Stimulated activated naive CD4-positive, alpha-beta T cell (primary cell): Measurements from ENCODE around the gene RNF207.
A peak's percentile ranks its signal among the peaks of the same experiment; 100 is the strongest.

ENCODE experiments used
- DNase-seq, 6 experiments: peaks; one replicate each; lab custom pipeline; 2025; lab: John Stamatoyannopoulos, UW

RNF207 gene

DNA sequence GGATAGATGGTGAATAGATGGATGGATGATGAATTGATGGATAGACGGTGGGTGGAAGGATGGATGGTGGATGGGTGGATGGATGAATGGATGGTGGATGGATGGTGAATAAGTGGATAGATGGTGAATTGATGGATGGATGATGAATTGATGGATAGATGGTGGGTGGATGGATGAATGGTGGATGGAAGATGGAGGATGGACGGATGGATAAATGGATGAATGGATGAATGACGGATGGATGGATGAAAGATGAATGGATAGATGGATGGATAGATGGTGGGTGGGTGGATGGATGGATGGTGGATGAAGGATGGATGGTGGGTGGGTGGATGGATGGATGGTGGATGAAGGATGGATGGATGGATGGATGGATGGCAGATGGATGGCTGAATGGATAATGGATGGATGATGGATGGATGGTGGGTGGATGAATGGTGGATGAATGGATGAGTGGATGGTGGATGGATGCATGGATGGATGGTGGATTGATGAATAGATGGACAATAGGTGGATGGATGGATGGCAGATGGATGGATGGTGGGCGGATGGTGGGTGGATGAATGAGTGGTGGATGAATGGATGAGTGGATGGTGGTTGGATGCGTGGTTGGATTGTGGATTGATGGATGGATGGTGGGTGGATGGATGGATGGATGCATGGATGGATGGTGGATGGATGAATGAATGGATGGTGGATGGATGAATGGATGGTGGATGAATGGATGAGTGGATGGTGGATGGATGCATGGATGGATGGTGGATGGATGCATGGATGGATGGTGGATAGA lies 31.1 kb upstream of the RNF207 start:
- DNase-seq, result no peak

DNA sequence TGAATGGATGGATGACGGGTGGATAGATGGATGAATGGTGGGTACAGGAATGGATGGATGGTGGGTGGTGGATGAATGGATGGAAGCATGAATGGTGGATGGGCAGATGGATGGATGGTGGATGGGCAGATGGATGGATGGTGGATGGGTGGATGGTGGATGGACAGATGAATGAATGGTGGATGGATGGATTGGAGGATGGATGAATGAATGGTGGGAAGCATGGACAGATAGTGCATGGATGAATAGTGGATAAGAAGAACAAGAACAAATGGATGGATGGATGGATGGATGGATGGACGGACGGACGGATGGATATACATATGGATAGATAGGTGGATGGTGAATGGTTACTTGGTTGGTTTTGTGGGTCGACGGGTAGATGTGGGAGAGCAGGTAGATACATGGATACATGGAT lies 30.5 kb upstream of the RNF207 start:
- no peak for DNase-seq

DNA sequence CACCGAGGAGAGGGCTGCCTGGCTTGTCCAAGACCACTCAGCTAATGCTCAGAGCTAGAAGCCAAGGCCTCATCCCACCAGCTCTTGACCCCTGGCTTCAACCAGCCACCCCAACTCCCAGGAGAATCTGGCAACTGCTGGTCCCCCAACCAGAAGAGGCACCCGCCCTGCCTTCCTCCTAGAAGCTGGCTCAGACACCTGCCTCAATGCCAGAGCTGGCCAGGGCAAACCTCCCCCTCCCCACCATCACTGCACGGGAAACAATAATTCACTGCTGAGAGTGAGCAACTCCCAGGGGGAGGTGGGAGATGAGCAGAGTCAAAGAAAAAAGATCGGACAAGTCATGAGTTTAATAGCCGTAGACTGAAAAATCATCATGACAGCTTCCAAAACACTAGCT lies 29.1 kb upstream of the RNF207 start:
- no peak for DNase-seq

- DNase-seq, result no peak
Observed at GRCh38 chr1:6177681-6178380, 28.1 kb upstream of the RNF207 start.

DNA sequence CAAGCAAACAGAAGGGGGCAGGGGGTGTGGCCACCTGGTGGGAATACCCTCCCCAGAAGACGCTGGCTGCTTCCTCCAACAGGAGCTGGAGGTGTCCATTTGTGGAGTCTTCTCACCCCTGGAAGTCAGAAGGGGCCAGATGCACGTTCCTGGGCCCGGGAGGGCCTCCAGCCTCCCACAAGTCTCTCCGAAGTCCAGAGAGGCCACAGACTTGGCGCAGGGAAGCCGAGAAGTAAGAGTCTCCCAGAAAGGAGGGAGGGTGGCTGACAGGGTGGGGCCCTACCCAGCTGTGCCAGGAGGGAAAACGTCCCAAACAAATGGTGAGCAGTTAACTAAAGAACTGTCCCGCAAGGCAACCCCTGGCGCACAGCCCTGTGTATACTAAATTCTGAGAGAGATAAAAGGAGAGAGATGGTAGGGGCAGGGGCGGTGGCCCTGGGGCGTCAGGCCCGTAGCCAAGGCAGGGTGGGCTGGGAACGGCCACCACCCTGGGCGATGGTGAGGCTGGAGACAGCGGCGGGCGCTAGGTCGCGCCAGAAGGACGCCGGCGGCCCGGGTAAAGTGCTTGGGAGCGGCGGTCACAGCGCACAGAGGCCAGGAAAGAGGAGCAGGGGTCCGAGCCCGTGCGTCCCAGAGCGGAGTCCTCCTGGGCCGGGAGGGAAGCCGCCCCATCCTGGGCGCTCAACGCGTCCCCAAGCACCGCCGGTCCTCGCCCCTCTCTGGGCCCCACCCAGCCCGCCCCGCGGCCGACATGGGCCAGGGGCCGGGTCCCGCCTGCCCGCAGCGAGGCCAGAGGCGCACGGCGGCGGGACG lies 27.0 kb upstream of the RNF207 start:
- no peak for DNase-seq

DNA sequence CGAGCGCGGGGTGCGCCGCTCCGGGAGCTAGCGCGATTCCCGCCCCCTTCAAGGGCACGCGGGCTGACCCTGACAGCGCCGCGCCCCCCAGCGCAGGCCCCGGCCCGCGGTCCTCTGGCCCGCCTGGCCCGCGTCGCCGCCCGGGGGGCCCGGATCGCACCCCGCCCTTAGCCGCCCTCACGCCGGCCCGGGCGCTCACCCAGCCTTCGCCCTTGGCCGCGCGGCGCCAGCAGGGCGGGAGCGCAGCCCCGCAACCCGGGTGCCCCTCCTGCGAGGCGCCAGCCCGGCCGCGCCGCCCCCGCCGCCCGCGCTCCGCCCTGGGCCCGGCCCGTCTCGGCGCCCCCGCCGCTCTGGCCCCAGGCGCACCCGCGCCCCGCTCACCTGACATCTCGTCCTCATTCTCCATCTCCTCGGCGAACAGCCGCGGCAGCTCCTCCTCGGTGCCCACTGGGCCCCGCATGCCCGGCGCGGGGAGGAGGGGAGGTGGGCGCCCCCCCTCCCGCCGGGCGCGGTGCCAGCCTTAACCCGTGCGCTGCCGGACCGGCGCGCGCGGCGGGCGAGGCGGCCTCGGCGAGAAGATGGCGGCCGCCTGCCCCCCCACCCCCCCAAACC lies 26.2 kb upstream of the RNF207 start:
- no peak for DNase-seq

DNA sequence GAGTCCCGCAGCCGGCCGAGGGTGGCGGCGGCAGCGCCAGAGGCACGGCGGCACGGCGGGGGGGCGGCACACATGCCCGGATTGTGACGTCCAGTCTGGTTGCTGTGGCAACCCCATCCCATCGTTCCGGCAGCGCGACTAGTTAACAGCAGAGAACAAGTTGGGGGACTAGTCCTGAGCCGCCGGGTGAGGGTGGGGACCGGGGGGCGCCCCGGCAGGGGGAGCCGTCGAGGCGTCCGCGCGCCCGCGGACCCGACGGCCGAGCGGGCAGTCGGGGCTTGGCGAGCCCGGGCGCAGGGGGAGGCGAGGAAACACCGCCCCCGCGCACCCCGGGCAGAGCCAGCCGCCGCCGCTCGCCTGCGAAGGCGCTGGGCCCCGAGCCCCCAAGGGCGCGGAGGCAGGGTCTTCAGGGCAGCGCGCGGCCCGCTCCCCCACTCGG lies 25.6 kb upstream of the RNF207 start, which contains the start of gene CHD5:
Gene CHD5, minus strand, starts transcription at position 54 of the 439 bp plus-strand sequence. CDS start 298 bp downstream, outside the sequence.
- peak in 1 of 6 experiments; percentile 13 for DNase-seq

- DNase-seq, result no peak
Observed at GRCh38 chr1:6180707-6181311, 25.1 kb upstream of the RNF207 start.

GRCh38 chr1:6181347-6181770 lies 24.6 kb upstream of the RNF207 start:
- DNase-seq, result no peak

DNA sequence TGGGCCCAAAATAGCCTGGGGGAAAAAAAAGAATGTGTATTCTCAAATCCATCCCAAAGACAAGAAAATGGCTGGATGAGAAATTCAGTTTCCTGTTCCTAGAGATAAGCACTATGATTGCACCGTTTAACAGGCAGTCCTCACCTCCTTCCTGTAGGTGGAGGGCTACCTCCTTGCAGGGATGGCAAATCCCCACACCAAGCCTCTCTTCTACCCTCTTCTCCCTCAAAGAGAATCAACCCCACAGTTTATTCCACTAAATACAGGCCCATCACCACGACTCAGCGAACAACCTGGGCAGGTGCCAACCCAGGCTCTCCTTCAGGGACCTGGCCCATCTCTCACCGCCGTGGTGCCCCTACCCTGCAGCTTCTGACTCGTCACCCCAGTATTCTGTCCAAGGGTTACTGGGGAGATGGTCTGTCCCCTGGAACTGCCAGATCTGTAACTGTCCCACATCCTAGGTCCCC lies 22.4 kb upstream of the RNF207 start:
- DNase-seq, result no peak

DNA sequence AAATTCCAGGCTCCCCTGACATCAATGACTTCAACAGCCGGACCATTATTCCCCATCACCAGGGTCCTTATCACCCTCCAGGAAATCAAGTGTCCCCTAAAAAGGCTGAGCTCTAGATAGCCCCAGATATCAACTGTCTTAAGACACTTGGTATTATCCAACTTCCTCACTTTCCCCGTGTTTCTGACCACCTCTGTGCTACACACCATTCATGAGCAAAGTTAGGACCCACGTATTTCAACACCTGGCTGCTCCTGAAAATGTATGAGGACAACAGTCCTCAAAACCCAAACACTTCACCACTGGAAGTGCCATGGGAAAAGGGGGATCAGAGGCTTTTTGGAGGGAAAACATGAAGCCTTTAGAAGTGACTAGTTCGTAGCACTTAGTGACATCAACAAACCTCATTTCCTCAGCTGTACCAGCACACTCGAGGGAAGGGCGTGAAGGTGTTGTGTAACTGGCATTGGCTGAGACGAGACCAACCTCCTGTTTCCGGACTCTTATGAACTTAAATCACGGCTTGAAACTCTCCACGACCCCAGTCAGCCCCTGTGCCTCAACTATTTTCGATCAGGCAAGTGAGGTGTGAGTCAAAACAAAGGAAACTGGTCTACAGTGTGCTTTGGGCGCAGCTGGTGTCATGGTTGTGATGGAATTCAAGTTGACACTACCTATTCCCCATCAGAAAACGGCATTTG lies 21.7 kb upstream of the RNF207 start:
- DNase-seq, result no peak

- no peak for DNase-seq
Observed at GRCh38 chr1:6185151-6185550, 20.8 kb upstream of the RNF207 start.

- peak in 1 of 6 experiments; percentile 9 for DNase-seq
Observed at GRCh38 chr1:6185635-6186382, 20.1 kb upstream of the RNF207 start.

DNA sequence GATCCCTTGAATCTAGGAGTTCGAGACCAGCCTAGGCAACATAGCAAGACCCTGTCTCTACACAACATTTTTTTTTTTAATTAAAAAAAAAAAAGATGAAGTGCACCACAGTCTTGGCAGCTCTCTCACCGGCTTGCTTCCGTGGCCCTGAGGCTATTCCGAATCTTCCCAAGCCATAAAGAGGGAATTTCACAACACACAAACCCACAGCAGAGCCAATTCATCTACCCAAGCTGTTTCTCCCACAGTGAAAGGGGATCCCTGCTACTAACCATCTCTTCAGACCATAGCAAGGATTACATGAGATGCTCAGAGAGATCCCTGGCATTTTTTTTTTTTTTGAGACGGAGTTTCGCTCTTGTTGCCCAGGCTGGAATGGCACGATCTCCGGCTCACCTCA lies 17.5 kb upstream of the RNF207 start:
- DNase-seq, result no peak

DNA sequence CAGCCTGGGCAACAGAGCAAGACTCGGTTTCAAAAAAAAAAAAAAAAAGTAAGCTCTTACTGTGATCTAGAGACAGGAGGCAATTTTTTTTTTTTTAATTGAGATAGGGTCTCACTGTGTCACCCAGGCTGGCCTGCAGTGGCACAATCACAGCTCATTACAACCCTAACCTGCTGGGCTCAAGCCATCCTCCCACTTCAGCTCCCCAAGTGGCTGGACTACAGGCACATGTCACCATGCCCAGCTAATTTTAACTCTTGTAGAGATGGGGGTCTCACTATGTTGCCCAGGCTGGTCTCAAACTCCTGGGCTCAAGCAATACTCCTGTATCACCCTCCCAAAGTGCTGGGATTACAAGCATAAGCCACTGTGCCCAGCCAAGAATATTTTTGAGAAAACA lies 14.0 kb upstream of the RNF207 start:
- DNase-seq, result no peak

- DNase-seq, result no peak
Observed at GRCh38 chr1:6197746-6198427, 8.0 kb upstream of the RNF207 start.

- DNase-seq, result no peak
Observed at GRCh38 chr1:6198646-6199297, 7.1 kb upstream of the RNF207 start.

DNA sequence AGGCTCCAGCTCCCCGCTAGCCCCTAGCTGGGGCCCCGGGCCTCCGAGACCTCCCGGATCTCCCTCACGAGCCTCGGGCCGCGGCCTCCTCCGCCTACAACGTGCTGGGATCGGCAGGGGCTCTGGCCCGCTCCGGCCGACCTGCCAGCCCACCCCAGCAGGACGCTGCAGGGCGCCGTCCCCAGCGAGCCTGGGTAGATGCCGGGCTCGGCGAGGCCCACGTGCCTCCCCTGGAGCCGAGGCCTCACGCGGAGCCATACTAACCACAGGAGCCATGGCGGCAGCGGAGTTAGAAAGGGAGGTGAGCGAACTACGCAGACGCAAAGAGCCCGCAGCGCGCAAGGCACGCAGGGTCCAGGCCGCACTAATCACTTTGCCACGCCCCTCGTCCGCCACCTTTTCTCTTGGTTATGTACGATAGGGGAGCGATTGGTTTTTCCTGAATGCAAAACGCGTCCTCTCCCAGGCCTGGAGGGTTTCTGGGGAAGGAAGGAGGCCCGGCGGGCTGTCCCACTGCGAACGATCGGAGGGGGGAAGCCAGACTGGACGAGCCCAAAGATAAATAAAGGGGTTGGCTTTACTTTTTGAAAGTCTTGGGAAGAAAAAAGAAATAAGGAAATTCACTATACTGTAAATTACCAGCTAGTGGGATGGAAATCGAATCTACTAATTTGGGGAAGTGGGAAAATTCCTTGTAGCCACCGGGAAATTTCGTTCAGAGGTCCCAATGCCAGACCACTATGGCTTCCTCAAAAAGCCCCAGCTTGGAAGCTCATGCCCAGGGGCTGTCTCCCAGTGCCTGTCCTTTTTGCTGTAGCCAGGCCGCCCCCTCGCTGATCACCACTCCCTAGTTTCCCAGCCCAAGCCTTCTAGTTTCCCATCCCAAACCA lies 6.4 kb upstream of the RNF207 start, which contains the start of gene RPL22:
Gene RPL22, minus strand, starts transcription at position 298 of the 890 bp plus-strand sequence. Its CDS starts 22 bp downstream, at position 276.
- DNase-seq, result peak; percentile 86 to 97 (median 94)
